Left lung (tissue), 10 donors: Measurements from ENCODE around the gene APMAP. TPM values are rescaled to one million over a fixed set of nuclear protein-coding genes. Genes with fewer than 3 reads are reported as not detected.

Experiments
- ATAC-seq: fragments of 200-7000 bp; cut with Tn5 transposase; one replicate; pipeline ENCODE4 v1.9.1; 2020; ENCODE audit warnings: moderate library complexity
- DNase-seq, 4 donors: peaks; one replicate each; pipeline ENCODE4 v3.0.0-alpha.2; 2013 to 2020
- H3K27ac ChIP-seq, 2 donors: fragments of 200-600 bp; sonication (generic) in 1 of 2; one replicate each; pipeline versions ENCODE4 v1.5.0 to v1.8.0; 2020 to 2021
- H3K27me3 ChIP-seq, 2 donors: fragments of 200-600 bp; sonication (generic) in 1 of 2; one replicate each; pipeline versions ENCODE4 v1.5.0 to v1.8.0; 2020 to 2021
- H3K36me3 ChIP-seq, 2 donors: fragments of 200-600 bp; sonication (generic) in 1 of 2; one replicate each; pipeline versions ENCODE4 v1.5.0 to v1.8.0; 2020 to 2021
- H3K4me1 ChIP-seq, 2 donors: fragments of 200-600 bp; one replicate each; pipeline ENCODE4 v1.8.0; 2021
- H3K4me3 ChIP-seq, 2 donors: fragments of 200-600 bp; sonication (generic) in 1 of 2; one replicate each; pipeline versions ENCODE4 v1.5.0 to v1.8.0; 2020 to 2021; ENCODE audit warnings: mild to moderate bottlenecking in 1 of 2
- H3K9me3 ChIP-seq, 2 donors: fragments of 200-600 bp; sonication (generic) in 1 of 2; one replicate each; pipeline versions ENCODE4 v1.5.0 to v1.8.0; 2020 to 2021
- CTCF ChIP-seq, 2 donors: fragments of 200-600 bp; sonication (generic) in 1 of 2; IDR thresholded peaks; one replicate each; pipeline versions ENCODE4 v1.5.0 to v1.8.0; 2021; ENCODE audit warnings: antibody characterized with exemption in 2 of 2
- intact Hi-C, 2 donors: fragments of 100-400 bp; cut with DNase I; formaldehyde crosslinking; loops; one replicate each; pipeline versions ENCODE4 v1.11.2 to v1.14.2; 2022
- polyA plus RNA-seq, 6 donors: library from polyadenylated mRNA; unstranded; fragments of 120-200 nt; gene quantifications; one replicate each; pipeline ENCODE4 v1.2.1, GENCODE V29; 2013; ENCODE audit not compliant: insufficient read length in 6 of 6
- total RNA-seq, 2 donors: library from RNA; stranded (reverse); fragmentation: NEBNext Ultra II Directional; extraction: Animal tissue kit (Norgen Biotek cat#: 25700); gene quantifications; one replicate each; pipeline ENCODE4 v1.2.1, GENCODE V29; 2021
- donor health status: DM: no; HTN: yes; CAD: no.
- donor health status: DM: no; HTN: no; CAD: no.

APMAP gene
- total and polyA plus RNA-seq, 8 donors = 76.2 to 90.2 (median 83.1) TPM

GRCh38 chr20:25025091-25025861, 32.7 kb upstream of the APMAP start:
- TF ChIP-seq CTCF (IDR thresholded peaks at IDR 0.05) = no peak
- intact Hi-C loops = no loop called here
- peak in 2 of 4 donors; percentile 19 to 33 for DNase-seq
- Histone ChIP-seq H3K27me3 (no peaks in the 10 kb centered on the region), H3K4me1 (peaks cover 0 to 9% of the 10 kb centered on the region in 2 donors), H3K36me3 (peaks cover 0 to 19% of the 10 kb centered on the region in 2 donors), H3K9me3 (no peaks in the 10 kb centered on the region), H3K4me3 (no peak overlapping the region), H3K27ac (no peak overlapping the region)
- no peak for ATAC-seq

GRCh38 chr20:25024171-25024570, 31.6 kb upstream of the APMAP start:
- Histone ChIP-seq H3K9me3 (no peaks in the 10 kb centered on the region), H3K27me3 (no peaks in the 10 kb centered on the region), H3K36me3 (peaks cover 0 to 24% of the 10 kb centered on the region in 2 donors), H3K4me3 (no peak overlapping the region), H3K27ac (no peak overlapping the region), H3K4me1 (peaks cover 0 to 9% of the 10 kb centered on the region in 2 donors)
- ATAC-seq = no peak
- intact Hi-C loops = no loop called here
- TF ChIP-seq CTCF (IDR thresholded peaks at IDR 0.05) = no peak
- DNase-seq = peak in 2 of 4 donors; percentile 15 to 39

GRCh38 chr20:25023356-25023755, 30.8 kb upstream of the APMAP start:
- TF ChIP-seq CTCF (IDR thresholded peaks at IDR 0.05) = no peak
- no peaks in the 10 kb centered on the region for H3K9me3 ChIP-seq
- H3K27me3 ChIP-seq = no peaks in the 10 kb centered on the region
- peaks cover 0 to 9% of the 10 kb centered on the region in 2 donors for H3K4me1 ChIP-seq
- intact Hi-C loops = no loop called here
- peak in 2 of 4 donors; percentile 4 to 42 for DNase-seq
- no peak for ATAC-seq
- peaks cover 0 to 29% of the 10 kb centered on the region in 2 donors for H3K36me3 ChIP-seq
- H3K4me3 ChIP-seq = no peak overlapping the region
- H3K27ac ChIP-seq = no peak overlapping the region

- TF ChIP-seq CTCF (IDR thresholded peaks at IDR 0.05) = no peak
- ATAC-seq = peak; percentile 85
- intact Hi-C loops = no loop called here
These were observed 30.1 kb upstream of the APMAP start for GRCh38 chr20:25022680-25023079.

GRCh38 chr20:25021336-25021735, 28.8 kb upstream of the APMAP start:
- Histone ChIP-seq H3K36me3 (peaks cover 0 to 38% of the 10 kb centered on the region in 2 donors), H3K9me3 (no peaks in the 10 kb centered on the region), H3K27ac (no peak overlapping the region), H3K27me3 (no peaks in the 10 kb centered on the region), H3K4me1 (peaks cover 0 to 14% of the 10 kb centered on the region in 2 donors), H3K4me3 (no peak overlapping the region)
- DNase-seq (no peak), ATAC-seq (no peak)
- no peak for TF ChIP-seq CTCF (IDR thresholded peaks at IDR 0.05)
- intact Hi-C loops = no loop called here

More at GRCh38 chr20:25022680-25023079, 30.1 kb upstream of the APMAP start:
- H3K4me3 ChIP-seq = no peak overlapping the region
- H3K9me3 ChIP-seq = no peaks in the 10 kb centered on the region
- H3K4me1 ChIP-seq = peaks cover 0 to 9% of the 10 kb centered on the region in 2 donors
- no peak overlapping the region for H3K27ac ChIP-seq
- peaks cover 0 to 29% of the 10 kb centered on the region in 2 donors for H3K36me3 ChIP-seq
- peak in 3 of 4 donors; percentile 36 to 91 (median 71) for DNase-seq
- no peaks in the 10 kb centered on the region for H3K27me3 ChIP-seq
